Keratinocyte (primary cell): ENCODE results near the gene SH3PXD2A.

Experiments used
- CTCF ChIP-seq, 3 experiments: IDR thresholded peaks in 1 of 3; conservative IDR thresholded peaks in 1 of 3; optimal IDR thresholded peaks in 1 of 3; 2 replicates in 2 of 3; 3 replicates in 1 of 3; pipeline versions ENCODE3 to v1.5.1; 2011; ENCODE audit warnings: low read length in 3 of 3, mild to moderate bottlenecking in 3 of 3, moderate library complexity in 2 of 3, control low read depth in 1 of 3, inconsistent platforms in 1 of 3; ENCODE audit not compliant: insufficient read depth in 2 of 3; ENCODE audit errors: extremely low read depth in 1 of 3
- EZH2 ChIP-seq: IDR thresholded peaks from one replicate; pipeline ENCODE4 v1.6.1; 2012; ENCODE audit warnings: inconsistent platforms, mild to moderate bottlenecking, low read length, moderate library complexity

GRCh38 chr10:103690281-103690680 lies 165.1 kb downstream of the SH3PXD2A start:
- TF ChIP-seq CTCF (optimal IDR thresholded peaks at IDR 0.05 in 1 of 3, IDR thresholded peaks at IDR 0.05 in 1 of 3, conservative IDR thresholded peaks at IDR 0.05 in 1 of 3; ENCODE audit: extremely low read depth in 1 of 3, insufficient read depth in 2 of 3, low read length in 3 of 3) (no peak), EZH2 (no peak)
